ENCODE data around the gene MNT. TPM values are rescaled to one million over a fixed set of nuclear protein-coding genes. Genes with fewer than 3 reads are reported as not detected.

The MNT gene
- total RNA-seq, 1 donor from 2014 or later, result 4.5 TPM

GRCh38 chr17:2372681-2373080, 28.2 kb downstream of the MNT start:
- FAIRE-seq (no peak), DNase-seq (ENCODE audit: low read depth) (no peak)
- Histone ChIP-seq H3K27me3 (ENCODE audit: control insufficient read depth, insufficient read depth, low read length) (no peaks in the 10 kb centered on the region), H3K4me3 (ENCODE audit: low read depth, low read length) (no peak overlapping the region), H3K36me3 (ENCODE audit: control insufficient read depth, insufficient read depth, low read length) (peaks cover 14% of the 10 kb centered on the region)
- no peak for TF ChIP-seq CTCF (IDR thresholded peaks at IDR 0.05; ENCODE audit: insufficient read depth, low read length, severe bottlenecking)

GRCh38 chr17:2372180-2372579, 28.7 kb downstream of the MNT start:
- Histone ChIP-seq H3K36me3 (ENCODE audit: control insufficient read depth, insufficient read depth, low read length) (peaks cover 14% of the 10 kb centered on the region), H3K4me3 (ENCODE audit: low read depth, low read length) (no peak overlapping the region), H3K27me3 (ENCODE audit: control insufficient read depth, insufficient read depth, low read length) (no peaks in the 10 kb centered on the region)
- no peak for FAIRE-seq
- no peak for DNase-seq (ENCODE audit: low read depth)
- TF ChIP-seq CTCF (IDR thresholded peaks at IDR 0.05; ENCODE audit: insufficient read depth, low read length, severe bottlenecking), result no peak

- no peak for TF ChIP-seq CTCF (IDR thresholded peaks at IDR 0.05; ENCODE audit: insufficient read depth, low read length, severe bottlenecking)
- Histone ChIP-seq H3K27me3 (ENCODE audit: control insufficient read depth, insufficient read depth, low read length) (no peaks in the 10 kb centered on the region), H3K4me3 (ENCODE audit: low read depth, low read length) (no peak overlapping the region), H3K36me3 (ENCODE audit: control insufficient read depth, insufficient read depth, low read length) (peaks cover 13% of the 10 kb centered on the region)
- no peak for DNase-seq (ENCODE audit: low read depth)
- no peak for FAIRE-seq
Observed at GRCh38 chr17:2371183-2372130, 29.4 kb downstream of the MNT start.

GRCh38 chr17:2370211-2370589, 30.7 kb downstream of the MNT start:
- DNase-seq (ENCODE audit: low read depth) (no peak), FAIRE-seq (no peak)
- peaks cover 14% of the 10 kb centered on the region for H3K36me3 ChIP-seq (ENCODE audit: control insufficient read depth, insufficient read depth, low read length)
- no peaks in the 10 kb centered on the region for H3K27me3 ChIP-seq (ENCODE audit: control insufficient read depth, insufficient read depth, low read length)
- no peak overlapping the region for H3K4me3 ChIP-seq (ENCODE audit: low read depth, low read length)
- no peak for TF ChIP-seq CTCF (IDR thresholded peaks at IDR 0.05; ENCODE audit: insufficient read depth, low read length, severe bottlenecking)

- TF ChIP-seq CTCF (IDR thresholded peaks at IDR 0.05; ENCODE audit: insufficient read depth, low read length, severe bottlenecking), result no peak
- H3K4me3 ChIP-seq (ENCODE audit: low read depth, low read length), result no peak overlapping the region
- no peak for DNase-seq (ENCODE audit: low read depth)
- H3K36me3 ChIP-seq (ENCODE audit: control insufficient read depth, insufficient read depth, low read length), result peaks cover 16% of the 10 kb centered on the region
- FAIRE-seq, result no peak
- H3K27me3 ChIP-seq (ENCODE audit: control insufficient read depth, insufficient read depth, low read length), result no peaks in the 10 kb centered on the region
Observed at GRCh38 chr17:2369551-2370210, 31.2 kb downstream of the MNT start.
